Uterus (tissue), 2 donors: ENCODE measurements around the gene IQSEC1.

ENCODE experiments used
- POLR2A ChIP-seq, 2 donors: fragments of 450-650 bp; IDR thresholded peaks; one replicate each; pipeline ENCODE4 v1.6.1; 2016; ENCODE audit warnings: antibody characterized with exemption in 2 of 2, mild to moderate bottlenecking in 1 of 2, moderate library complexity in 1 of 2
- TF ChIP-seq, protein P1 (sequence below), 4 experiments: fragments of 200-600 bp in 2 of 4; fragments of 450-650 bp in 2 of 4; sonication (generic) in 2 of 4; IDR thresholded peaks; one replicate each; pipeline ENCODE4 v1.5.1; 2016 to 2019; ENCODE audit warnings: antibody characterized with exemption in 4 of 4, mild to moderate bottlenecking in 2 of 4, moderate library complexity in 1 of 4

DNA sequence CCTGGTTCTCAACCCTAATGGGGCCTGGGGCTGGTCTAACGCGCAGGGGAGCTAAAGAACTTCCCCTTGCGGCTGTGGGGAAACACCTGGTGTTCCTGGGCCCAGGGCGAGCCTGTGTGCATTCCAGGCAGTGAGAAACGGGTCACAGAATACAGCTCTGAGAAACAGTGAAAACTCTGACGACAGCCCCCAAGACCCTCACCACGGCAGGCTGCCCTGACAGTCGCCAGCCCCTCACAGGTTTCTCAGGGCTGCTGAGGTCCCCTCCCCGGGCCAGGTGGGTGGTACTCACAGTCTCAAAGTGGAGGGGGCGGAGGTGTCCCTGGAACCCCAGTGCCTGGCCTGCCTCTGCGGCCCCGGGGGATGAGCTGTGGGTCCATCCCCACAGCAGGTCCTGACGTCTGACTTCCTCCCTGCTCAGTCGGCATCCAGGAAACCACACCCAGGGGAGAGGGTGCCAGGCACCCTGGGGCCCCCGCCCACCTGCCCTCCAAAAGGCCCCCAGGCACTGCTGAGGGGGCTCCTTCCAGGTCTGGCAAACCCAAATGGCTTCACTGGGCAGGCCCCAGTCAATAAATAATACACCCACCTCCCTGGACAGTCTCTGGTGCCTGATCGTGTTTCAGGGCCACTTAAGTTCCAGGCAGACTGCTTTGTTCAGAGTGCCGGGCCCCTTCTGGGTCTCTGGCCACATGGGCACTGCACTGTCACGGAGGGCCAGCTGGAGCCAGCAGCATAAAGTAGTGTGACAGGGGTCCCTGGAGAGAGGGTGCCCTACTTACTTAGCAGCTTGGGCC, 57.7 kb downstream of the IQSEC1 start:
- TF ChIP-seq, protein P1, sequence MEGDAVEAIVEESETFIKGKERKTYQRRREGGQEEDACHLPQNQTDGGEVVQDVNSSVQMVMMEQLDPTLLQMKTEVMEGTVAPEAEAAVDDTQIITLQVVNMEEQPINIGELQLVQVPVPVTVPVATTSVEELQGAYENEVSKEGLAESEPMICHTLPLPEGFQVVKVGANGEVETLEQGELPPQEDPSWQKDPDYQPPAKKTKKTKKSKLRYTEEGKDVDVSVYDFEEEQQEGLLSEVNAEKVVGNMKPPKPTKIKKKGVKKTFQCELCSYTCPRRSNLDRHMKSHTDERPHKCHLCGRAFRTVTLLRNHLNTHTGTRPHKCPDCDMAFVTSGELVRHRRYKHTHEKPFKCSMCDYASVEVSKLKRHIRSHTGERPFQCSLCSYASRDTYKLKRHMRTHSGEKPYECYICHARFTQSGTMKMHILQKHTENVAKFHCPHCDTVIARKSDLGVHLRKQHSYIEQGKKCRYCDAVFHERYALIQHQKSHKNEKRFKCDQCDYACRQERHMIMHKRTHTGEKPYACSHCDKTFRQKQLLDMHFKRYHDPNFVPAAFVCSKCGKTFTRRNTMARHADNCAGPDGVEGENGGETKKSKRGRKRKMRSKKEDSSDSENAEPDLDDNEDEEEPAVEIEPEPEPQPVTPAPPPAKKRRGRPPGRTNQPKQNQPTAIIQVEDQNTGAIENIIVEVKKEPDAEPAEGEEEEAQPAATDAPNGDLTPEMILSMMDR (IDR thresholded peaks at IDR 0.05): no peak
- no peak for TF ChIP-seq POLR2A (IDR thresholded peaks at IDR 0.05)
